Right atrium auricular region (tissue), 2 donors: ENCODE data around the gene SLC9A3. TPM values are rescaled to one million over a fixed set of nuclear protein-coding genes. Genes with fewer than 3 reads are reported as not detected.

Source experiments
- DNase-seq: peaks from one replicate; pipeline ENCODE4 v3.0.0-alpha.2; 2019; ENCODE audit warnings: low spot score
- H3K27ac ChIP-seq, 2 donors: fragments of 200-600 bp; sonication (generic); 1 replicate in 1 of 2; 2 replicates in 1 of 2; pipeline ENCODE4 v1.5.1; 2016 to 2019
- H3K27me3 ChIP-seq, 2 donors: fragments of 200-600 bp; sonication (generic); one replicate each; pipeline versions ENCODE4 v1.5.1 to v1.6.0; 2017 to 2019
- H3K36me3 ChIP-seq: fragments of 200-600 bp; sonication (generic); one replicate; pipeline ENCODE4 v1.5.1; 2016
- H3K4me1 ChIP-seq, 2 donors: fragments of 200-600 bp; sonication (generic); one replicate each; pipeline versions ENCODE4 v1.5.1 to v1.6.0; 2017 to 2019
- H3K4me3 ChIP-seq, 2 donors: fragments of 200-600 bp; sonication (generic); 1 replicate in 1 of 2; 2 replicates in 1 of 2; pipeline ENCODE4 v1.5.1; 2017 to 2019; ENCODE audit warnings: mild to moderate bottlenecking in 1 of 2, moderate library complexity in 1 of 2
- H3K9me3 ChIP-seq, 2 donors: fragments of 200-600 bp; sonication (generic); one replicate each; pipeline ENCODE4 v1.5.1; 2019
- total RNA-seq, 2 donors: library from RNA; depleted of rRNA; stranded (reverse); fragments of >200 nt; gene quantifications; one replicate each; pipeline ENCODE4 v1.1.0, GENCODE V29; 2016
- TF ChIP-seq, protein P1 (sequence below), 2 donors: fragments of 200-600 bp; sonication (generic); IDR thresholded peaks; one replicate each; pipeline ENCODE4 v1.5.1; 2019; ENCODE audit warnings: antibody characterized with exemption in 2 of 2

SLC9A3 gene
- total RNA-seq, 2 donors from 2014 or later, result 1.8 to 2.3 TPM

GRCh38 chr5:453725-454481, 70.3 kb downstream of the SLC9A3 start:
- TF ChIP-seq, protein P1, sequence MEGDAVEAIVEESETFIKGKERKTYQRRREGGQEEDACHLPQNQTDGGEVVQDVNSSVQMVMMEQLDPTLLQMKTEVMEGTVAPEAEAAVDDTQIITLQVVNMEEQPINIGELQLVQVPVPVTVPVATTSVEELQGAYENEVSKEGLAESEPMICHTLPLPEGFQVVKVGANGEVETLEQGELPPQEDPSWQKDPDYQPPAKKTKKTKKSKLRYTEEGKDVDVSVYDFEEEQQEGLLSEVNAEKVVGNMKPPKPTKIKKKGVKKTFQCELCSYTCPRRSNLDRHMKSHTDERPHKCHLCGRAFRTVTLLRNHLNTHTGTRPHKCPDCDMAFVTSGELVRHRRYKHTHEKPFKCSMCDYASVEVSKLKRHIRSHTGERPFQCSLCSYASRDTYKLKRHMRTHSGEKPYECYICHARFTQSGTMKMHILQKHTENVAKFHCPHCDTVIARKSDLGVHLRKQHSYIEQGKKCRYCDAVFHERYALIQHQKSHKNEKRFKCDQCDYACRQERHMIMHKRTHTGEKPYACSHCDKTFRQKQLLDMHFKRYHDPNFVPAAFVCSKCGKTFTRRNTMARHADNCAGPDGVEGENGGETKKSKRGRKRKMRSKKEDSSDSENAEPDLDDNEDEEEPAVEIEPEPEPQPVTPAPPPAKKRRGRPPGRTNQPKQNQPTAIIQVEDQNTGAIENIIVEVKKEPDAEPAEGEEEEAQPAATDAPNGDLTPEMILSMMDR (IDR thresholded peaks at IDR 0.05), result no peak
- Histone ChIP-seq H3K27ac (no peak overlapping the region), H3K9me3 (peaks cover 0 to 20% of the 10 kb centered on the region in 2 donors), H3K36me3 (peaks cover 81% of the 10 kb centered on the region), H3K4me3 (no peak overlapping the region), H3K4me1 (no peaks in the 10 kb centered on the region), H3K27me3 (no peaks in the 10 kb centered on the region)
- DNase-seq, result no peak

GRCh38 chr5:452978-453710, 71.1 kb downstream of the SLC9A3 start:
- Histone ChIP-seq H3K4me1 (no peaks in the 10 kb centered on the region), H3K36me3 (peaks cover 81% of the 10 kb centered on the region), H3K27me3 (no peaks in the 10 kb centered on the region), H3K27ac (no peak overlapping the region), H3K4me3 (no peak overlapping the region), H3K9me3 (peaks cover 0 to 20% of the 10 kb centered on the region in 2 donors)
- TF ChIP-seq, protein P1 (IDR thresholded peaks at IDR 0.05), result no peak
- no peak for DNase-seq

DNA sequence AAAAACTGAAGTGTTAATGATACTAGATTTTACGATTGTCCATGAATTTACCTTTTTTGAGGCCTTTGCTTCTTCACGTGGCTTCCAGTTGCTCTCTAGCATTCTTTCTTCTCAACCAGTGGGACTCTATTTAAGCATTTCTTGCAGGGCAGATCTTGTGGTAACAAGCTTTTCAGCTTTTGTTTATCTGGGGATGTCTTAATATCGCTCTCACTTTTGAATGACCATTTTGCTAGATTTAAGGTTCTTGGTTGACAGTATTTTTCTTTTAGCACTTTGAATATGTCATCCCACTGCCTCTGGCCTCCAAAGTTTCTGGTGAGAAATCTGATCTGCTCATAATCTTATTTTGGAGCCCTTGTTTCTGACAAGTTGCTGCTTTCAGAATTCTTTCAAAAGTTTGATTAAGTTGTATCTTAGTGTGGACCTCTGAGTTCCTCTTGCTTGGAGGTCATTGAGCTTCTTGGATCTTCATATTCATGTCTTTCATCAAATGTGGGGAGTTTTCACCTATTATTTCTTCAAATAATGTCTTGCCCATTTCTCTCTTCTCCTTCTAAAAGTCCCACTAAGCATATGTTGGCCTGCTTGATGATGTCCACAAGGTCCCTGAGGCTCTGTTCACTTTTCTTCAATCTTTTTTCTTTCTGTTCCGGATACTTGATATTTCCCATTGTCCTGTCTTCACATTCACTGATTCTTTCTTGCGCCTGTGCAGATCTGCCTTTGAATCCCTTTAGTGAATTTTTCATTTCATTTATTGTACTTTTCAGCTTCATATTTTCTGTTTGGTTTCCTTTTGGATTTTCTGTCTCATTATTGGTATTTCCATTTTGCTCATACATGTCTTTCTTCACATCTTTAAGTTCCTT, 72.4 kb downstream of the SLC9A3 start:
- TF ChIP-seq, protein P1 (IDR thresholded peaks at IDR 0.05), result no peak
- H3K27ac ChIP-seq, result no peak overlapping the region
- H3K9me3 ChIP-seq, result peaks cover 0 to 20% of the 10 kb centered on the region in 2 donors
- peaks cover 81% of the 10 kb centered on the region for H3K36me3 ChIP-seq
- DNase-seq, result no peak
- no peak overlapping the region for H3K4me3 ChIP-seq
- H3K4me1 ChIP-seq, result no peaks in the 10 kb centered on the region
- H3K27me3 ChIP-seq, result no peaks in the 10 kb centered on the region

DNA sequence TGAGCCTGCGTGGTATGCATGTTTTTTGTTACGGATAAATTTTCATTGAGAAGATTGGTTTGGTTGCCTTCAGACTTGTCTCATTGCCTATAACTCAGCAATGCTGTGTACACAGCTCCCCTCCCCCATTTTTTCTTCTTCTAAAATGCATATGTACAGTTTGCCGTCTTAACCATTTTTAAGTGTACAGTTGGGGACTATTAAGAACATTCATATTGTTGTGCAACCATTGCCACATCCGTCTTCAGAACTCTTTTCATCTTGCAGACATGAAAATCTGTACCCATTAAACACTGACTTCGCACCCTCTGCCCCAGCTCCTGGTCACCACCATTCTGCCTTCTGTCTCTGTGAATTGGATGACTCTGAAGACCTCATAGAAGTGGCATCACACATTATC, 75.1 kb downstream of the SLC9A3 start:
- no peak for DNase-seq
- Histone ChIP-seq H3K27ac (no peak overlapping the region), H3K36me3 (peaks cover 69% of the 10 kb centered on the region), H3K4me1 (peaks cover 0 to 4% of the 10 kb centered on the region in 2 donors), H3K27me3 (no peaks in the 10 kb centered on the region), H3K4me3 (no peak overlapping the region), H3K9me3 (peaks cover 0 to 20% of the 10 kb centered on the region in 2 donors)
- TF ChIP-seq, protein P1 (IDR thresholded peaks at IDR 0.05), result no peak

DNA sequence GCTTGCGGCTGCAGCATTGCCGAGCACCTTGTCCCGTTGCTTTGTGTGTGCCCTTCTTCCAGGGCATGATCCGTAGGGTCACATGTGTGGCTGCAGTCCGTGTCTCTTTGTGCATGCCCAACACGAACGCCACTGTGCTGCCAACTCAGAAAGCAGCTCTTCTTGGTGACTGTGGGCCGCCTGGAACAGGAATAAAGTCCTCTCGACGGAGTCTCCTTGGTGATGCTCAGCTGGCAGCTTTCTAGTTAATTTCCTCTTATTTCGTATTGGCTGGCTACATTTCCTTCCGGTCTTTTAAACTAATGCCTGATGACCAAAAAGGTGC, 75.5 kb downstream of the SLC9A3 start:
- DNase-seq, result no peak
- H3K27ac ChIP-seq, result no peak overlapping the region
- H3K9me3 ChIP-seq, result peaks cover 0 to 20% of the 10 kb centered on the region in 2 donors
- H3K27me3 ChIP-seq, result no peaks in the 10 kb centered on the region
- H3K4me1 ChIP-seq, result peaks cover 0 to 8% of the 10 kb centered on the region in 2 donors
- peaks cover 65% of the 10 kb centered on the region for H3K36me3 ChIP-seq
- TF ChIP-seq, protein P1 (IDR thresholded peaks at IDR 0.05), result no peak
- H3K4me3 ChIP-seq, result no peak overlapping the region
